Activated naive CD4-positive, alpha-beta T cell (primary cell): Measurements from ENCODE around the gene DPYD.
"Not testable (repeated sequence)": the region's sequence is repeated elsewhere in the genome, so short reads cannot be mapped to it uniquely, and the experiment has no call there.

ENCODE experiments used
- DNase-seq, 4 experiments: peaks; one replicate each; lab custom pipeline; 2025; lab: John Stamatoyannopoulos, UW

Gene DPYD

DNA sequence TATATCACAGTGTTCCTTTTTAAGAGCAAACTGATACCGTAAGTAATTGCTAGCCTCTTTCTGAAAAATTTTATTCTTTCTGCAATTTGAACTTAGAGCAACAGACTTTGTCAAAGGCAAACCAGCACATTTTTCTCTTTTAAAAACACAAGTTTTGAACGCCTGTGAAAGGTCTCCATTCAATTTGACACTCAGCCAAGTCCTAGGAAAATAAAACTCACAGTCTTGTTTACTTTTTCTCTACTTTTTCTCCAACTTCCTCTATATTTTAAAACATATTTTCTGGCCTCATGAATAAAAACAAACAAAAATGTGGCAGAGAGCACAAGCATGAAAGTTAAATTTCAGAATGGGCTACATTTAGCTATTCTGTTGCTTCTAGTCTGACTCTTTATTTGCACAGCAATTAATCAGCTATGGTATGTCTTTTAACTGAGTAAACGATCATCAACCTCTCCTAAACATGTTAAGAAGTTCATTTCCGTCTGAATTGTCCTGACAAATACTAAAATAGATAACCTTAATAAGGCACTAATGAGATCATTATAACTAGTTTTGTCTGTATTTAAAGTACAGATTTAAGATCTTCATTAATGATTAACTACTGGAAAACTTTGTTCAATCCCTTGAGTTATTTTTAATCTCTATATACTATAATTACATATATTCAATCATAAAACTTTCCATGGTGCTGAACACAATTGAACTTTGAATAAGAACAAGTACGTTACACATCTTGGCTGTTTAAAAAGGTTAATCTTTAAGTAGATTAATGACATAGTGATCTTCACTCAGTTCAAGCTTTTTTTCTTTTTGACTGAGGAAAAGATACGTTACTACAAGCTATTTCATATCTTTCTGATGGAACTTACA lies 648.7 kb downstream of the DPYD start:
- no peak for DNase-seq

DNA sequence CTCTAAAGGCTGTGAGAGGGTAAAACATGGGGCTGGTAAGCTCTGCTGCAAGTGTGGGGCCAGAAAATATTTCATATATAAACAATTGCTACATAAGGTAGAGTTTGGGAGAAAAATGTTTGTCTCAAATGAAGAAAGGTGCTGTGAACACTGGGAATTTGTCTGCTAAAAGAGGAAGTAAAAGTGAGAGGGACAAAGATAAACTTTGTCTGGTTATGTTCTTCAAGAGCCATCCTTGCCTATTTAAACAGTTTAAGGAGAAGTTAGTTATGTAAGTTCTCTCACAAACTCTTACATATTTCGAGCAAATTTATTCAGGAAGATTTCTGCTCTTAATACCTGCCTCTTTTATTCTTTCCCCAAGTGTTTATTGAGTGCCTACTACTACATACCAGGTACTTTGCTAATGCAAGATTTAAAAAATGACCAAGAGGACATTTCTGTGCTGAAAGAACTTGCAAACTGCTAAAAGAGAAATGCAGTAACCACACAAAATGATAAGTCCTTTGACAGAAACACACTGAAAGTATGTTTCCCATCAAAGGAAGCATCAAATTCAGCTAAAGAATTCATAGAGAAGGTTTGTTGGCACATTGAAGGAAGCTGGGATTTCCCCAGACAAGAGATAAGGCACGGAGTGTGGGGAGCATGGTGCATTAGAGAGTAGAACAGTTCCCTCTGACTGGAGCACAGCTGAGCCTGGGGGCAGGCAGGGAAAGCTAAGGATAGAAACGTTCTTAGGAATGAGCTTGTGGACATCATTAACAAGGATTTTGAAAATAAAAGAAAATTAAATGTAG lies 650.1 kb downstream of the DPYD start:
- no peak for DNase-seq

GRCh38 chr1:97265630-97266029 lies 655.2 kb downstream of the DPYD start:
- DNase-seq, result no peak

- no peak for DNase-seq
Measured at GRCh38 chr1:97262842-97263241, 658.0 kb downstream of the DPYD start.

DNA sequence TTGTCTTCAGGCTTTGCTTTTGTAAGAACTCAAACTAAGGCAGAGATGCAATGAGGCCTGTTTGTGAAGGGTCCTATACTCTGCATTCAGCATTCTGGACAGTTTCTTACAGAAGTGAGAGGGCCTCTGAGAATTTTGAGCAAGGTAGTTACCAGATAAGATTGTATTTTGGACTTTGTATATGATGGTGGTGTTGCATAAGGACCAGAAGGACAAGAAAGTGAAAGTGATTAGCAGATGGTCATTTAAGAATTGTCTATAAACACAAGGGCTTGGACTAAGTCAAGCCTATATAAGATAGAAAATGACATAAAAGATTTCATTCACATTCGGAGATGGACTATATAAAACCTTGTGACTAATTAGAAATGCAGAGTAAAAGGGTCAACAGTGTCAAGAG lies 662.2 kb downstream of the DPYD start:
- no peak for DNase-seq

DNA sequence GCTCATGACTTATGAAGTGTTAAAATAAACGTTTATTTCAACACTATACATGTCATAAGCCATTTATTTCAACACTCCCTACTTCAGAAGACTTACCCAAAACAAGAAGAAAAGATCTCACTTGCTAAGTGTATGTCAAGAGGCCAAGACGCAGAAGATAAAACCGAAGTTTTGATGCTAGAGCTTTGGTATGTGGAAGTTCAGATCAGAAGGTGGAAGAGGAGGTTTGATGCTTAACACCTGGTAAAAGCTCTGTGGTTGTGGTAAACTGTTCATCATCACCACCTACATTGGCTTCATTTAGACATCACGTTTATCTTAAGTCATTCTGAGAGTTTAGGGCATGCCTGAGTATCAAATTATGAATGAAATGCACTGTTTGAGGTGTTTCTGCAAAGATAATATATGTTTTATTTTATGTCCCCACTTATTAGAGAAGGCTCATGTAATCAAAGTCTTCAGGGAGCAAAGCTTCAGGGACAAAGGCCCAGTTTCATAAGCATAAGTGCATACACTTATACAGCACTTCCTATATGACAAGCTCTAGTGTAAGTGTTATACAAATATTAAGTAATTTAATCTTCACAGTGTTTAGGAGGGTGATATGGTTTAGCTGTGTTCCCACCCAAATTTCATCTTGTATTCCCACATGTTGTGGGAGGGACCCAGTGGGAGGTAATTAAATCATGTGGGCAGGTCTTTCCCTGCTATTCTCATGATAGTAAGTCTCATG lies 665.9 kb downstream of the DPYD start:
- DNase-seq, result no peak

- DNase-seq, result no peak
Measured at GRCh38 chr1:97252925-97253324, 667.9 kb downstream of the DPYD start.

GRCh38 chr1:97252076-97252475 lies 668.8 kb downstream of the DPYD start:
- no peak for DNase-seq

DNA sequence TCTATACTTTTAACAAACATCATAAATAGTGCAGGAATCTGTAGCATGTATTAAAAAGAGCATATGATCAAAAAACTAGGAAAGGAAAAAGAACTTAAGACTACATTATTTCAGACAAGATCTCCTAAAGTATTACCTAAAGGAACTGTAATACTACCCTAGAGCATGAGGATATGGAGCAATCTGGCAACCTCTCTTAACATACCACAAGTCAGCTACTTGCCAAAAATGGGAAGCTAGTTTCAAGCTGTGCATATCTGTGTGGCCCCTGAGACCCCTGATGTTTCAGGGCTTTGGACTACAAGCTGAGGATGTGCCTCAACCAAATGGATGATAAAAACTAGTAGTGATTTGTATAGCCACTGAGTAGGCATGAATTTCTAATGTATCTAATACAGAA lies 673.6 kb downstream of the DPYD start:
- no peak for DNase-seq

GRCh38 chr1:97245682-97246081 lies 675.2 kb downstream of the DPYD start:
- DNase-seq, result no peak

- DNase-seq, result no peak
Measured at GRCh38 chr1:97245026-97245425, 675.8 kb downstream of the DPYD start.

GRCh38 chr1:97243973-97244560 lies 676.8 kb downstream of the DPYD start:
- DNase-seq, result no peak

- DNase-seq, result no peak
Measured at GRCh38 chr1:97238816-97239215, 682.0 kb downstream of the DPYD start.

GRCh38 chr1:97231354-97231753 lies 689.5 kb downstream of the DPYD start:
- DNase-seq, result not testable (repeated sequence)

DNA sequence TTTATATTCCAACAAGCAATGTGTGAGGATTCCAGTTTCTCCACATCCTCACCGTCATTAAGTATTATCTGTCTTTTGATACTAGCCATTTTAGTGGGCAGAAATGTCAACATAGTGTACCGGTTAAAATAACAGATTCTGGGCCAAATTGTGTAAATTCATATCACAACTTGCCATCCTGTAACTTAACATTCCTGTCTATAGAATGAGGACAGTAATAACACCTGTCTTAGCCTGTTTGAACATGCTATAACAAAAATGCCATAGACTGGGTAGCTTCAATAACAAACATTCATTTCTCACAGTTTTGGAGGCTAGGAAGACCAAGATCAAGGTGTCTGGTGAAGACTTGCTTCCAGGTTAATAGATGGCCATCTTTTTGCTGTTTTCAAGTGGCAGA lies 708.2 kb downstream of the DPYD start:
- no peak for DNase-seq

- no peak for DNase-seq
Measured at GRCh38 chr1:97210307-97210706, 710.5 kb downstream of the DPYD start.

DNA sequence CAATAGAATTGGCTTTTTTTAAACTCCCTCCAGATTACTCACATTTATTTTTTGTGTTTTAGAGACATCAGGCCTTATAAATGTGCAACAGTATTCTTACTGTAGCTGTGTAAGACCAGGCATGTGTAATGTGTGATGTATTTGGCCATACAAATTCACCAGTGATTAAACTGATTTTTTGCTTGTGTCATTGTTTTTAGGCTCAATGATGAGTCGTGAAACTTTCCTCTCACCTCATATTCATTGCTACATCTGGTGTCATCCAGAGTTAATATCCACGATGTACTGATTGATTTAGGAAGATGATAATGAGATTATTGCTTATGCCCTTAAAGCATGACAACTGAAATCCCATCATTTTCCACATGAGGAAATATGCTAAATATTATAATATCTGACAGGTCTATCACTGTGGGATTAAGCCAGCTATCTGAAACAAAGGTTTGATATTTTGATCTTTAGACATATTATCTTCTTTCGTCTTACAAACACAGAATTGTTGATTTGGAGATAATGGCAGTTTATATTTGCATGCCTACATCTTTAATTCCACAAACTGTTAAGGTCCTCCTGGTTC lies 711.4 kb downstream of the DPYD start:
- no peak for DNase-seq

DNA sequence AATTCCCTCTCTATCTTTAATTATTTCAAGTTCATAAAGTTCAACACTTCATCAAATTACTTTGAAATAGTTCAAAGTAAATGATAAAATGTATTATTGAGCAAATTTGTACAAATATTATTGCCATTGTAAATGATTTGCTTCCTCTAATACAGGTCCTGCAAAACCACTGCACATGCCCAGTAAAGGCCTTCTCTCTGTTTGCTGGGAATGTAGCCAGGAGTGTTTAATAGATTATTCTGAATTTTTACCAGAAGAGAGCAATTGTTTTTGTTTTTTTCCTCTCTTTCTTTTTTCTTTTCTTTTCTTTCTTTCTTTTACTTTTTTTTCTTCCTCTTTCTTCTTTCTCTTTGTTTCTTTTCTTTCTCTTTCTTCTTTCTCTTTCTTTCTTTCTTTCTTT lies 713.0 kb downstream of the DPYD start:
- no peak for DNase-seq

- no peak for DNase-seq
Measured at GRCh38 chr1:97204468-97204867, 716.4 kb downstream of the DPYD start.

DNA sequence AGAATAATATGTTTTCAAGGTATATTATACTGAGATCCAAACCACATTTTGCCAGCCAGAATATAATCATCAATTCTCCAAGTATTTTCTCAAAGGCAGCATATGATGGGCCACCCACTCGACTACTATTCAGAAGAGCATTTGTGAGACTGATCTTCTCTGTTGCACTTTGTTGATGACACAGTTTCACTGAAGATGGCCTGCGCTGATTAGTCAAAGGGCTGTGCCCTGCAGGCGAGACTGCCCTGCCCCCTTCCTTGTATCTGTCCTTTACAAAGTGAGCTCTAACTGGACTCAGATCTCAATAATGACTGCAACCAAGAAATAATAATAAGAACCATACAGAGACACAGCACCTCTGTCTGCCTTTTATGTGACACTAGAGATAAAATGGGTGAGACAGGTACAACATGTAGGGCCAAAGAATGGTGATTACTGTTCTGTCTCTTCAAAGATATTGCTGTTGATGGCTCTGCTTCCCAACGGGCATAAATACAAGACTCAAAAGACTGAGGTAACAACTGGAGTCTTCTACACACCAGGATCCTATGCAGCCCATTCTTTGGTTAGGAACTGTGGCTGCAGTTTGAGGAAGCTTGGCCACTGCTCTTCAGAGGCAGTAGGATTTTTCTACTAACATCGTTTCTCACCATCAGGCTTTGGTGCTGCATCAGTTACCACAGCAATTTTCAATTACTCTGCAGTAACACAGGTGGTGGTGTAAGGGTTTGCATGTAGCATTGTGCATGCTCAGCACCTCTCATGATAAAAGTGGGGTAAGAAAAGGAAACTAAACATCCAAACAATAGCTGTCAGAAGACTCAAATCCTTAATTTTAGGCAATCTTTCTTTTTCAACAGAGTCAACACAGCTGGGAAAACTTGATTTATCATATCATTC lies 718.1 kb downstream of the DPYD start:
- no peak for DNase-seq

GRCh38 chr1:97201641-97202040 lies 719.2 kb downstream of the DPYD start:
- no peak for DNase-seq
